ENCODE results near the gene HMG20B.

HMG20B gene

GRCh38 chr19:3537438-3538240 is 35.1 kb upstream of the HMG20B start:
- no peak for DNase-seq

- no peak for DNase-seq
Observed at GRCh38 chr19:3538258-3538929, 34.4 kb upstream of the HMG20B start.

- no peak for DNase-seq
Observed at GRCh38 chr19:3538965-3539755, 33.6 kb upstream of the HMG20B start, which contains the start of gene TEKTIP1. Gene TEKTIP1, plus strand, starts transcription at chr19:3539174. Its CDS starts 4 bp downstream, at chr19:3539178.

GRCh38 chr19:3539756-3540118 is 33.0 kb upstream of the HMG20B start:
- no peak for DNase-seq

- DNase-seq: no peak
Observed at GRCh38 chr19:3543150-3544057, 29.3 kb upstream of the HMG20B start.

- no peak for DNase-seq
Observed at GRCh38 chr19:3544058-3544376, 28.7 kb upstream of the HMG20B start.

GRCh38 chr19:3544742-3545668 is 27.7 kb upstream of the HMG20B start:
- DNase-seq: no peak

GRCh38 chr19:3545669-3546034 is 27.1 kb upstream of the HMG20B start:
- DNase-seq: no peak

- DNase-seq: no peak
Observed at GRCh38 chr19:3546119-3546518, 26.6 kb upstream of the HMG20B start.

GRCh38 chr19:3547301-3547731 is 25.4 kb upstream of the HMG20B start:
- no peak for DNase-seq

- DNase-seq: no peak
Observed at GRCh38 chr19:3547767-3548282, 24.9 kb upstream of the HMG20B start.

- DNase-seq: no peak
Observed at GRCh38 chr19:3548606-3549005, 24.1 kb upstream of the HMG20B start.

GRCh38 chr19:3549816-3550215 is 22.9 kb upstream of the HMG20B start:
- DNase-seq: no peak

- no peak for DNase-seq
Observed at GRCh38 chr19:3550947-3551791, 21.6 kb upstream of the HMG20B start.

- DNase-seq: no peak
Observed at GRCh38 chr19:3551792-3552095, 21.0 kb upstream of the HMG20B start.

- DNase-seq: no peak
Observed at GRCh38 chr19:3554254-3555083, 18.3 kb upstream of the HMG20B start.

- no peak for DNase-seq
Observed at GRCh38 chr19:3555653-3556422, 16.9 kb upstream of the HMG20B start.

GRCh38 chr19:3556423-3556977 is 16.2 kb upstream of the HMG20B start:
- DNase-seq: no peak
